Stimulated activated CD4-positive, alpha-beta T cell treated with anti-CD3 and anti-CD28 coated beads, Interleukin-1b, Interleukin-23, amount 100 ng/mL, for 4 hours (primary cell): Measurements from ENCODE around the gene PCCB.
"Not testable (repeated sequence)": the region's sequence is repeated elsewhere in the genome, so short reads cannot be mapped to it uniquely, and the experiment has no call there.

Experiments
- DNase-seq, 2 donors: peaks; one replicate each; pipeline ENCODE4 v3.0.0-alpha.2; 2020; ENCODE audit warnings: low read depth in 2 of 2

Gene PCCB

GRCh38 chr3:136250059-136250902, at the start of gene PCCB:
TSS of gene PCCB (plus strand) at chr3:136250340. CDS start at chr3:136250376, 36 bp downstream.
- DNase-seq, result peak; percentile 86 to 88

- DNase-seq, result no peak
These were observed 42.5 kb upstream of the PCCB start for GRCh38 chr3:136207489-136208115.

GRCh38 chr3:136209921-136210320, 40.2 kb upstream of the PCCB start:
- no peak for DNase-seq

GRCh38 chr3:136211547-136211946, 38.6 kb upstream of the PCCB start:
- no peak for DNase-seq

GRCh38 chr3:136222746-136223145, 27.4 kb upstream of the PCCB start:
- DNase-seq, result not testable (repeated sequence)

GRCh38 chr3:136232413-136232812, 17.7 kb upstream of the PCCB start:
- DNase-seq, result no peak

- no peak for DNase-seq
These were observed 14.6 kb upstream of the PCCB start for GRCh38 chr3:136235545-136235944.

- no peak for DNase-seq
These were observed 14.0 kb upstream of the PCCB start for GRCh38 chr3:136236109-136236508.

- DNase-seq, result no peak
These were observed 13.0 kb upstream of the PCCB start for GRCh38 chr3:136237103-136237502.

GRCh38 chr3:136237961-136238649, 12.0 kb upstream of the PCCB start:
- DNase-seq, result no peak

- DNase-seq, result no peak
These were observed 11.0 kb upstream of the PCCB start for GRCh38 chr3:136239094-136239493.

- no peak for DNase-seq
These were observed 4.4 kb upstream of the PCCB start for GRCh38 chr3:136245691-136246090.

GRCh38 chr3:136247436-136247835, 2.7 kb upstream of the PCCB start:
- DNase-seq, result no peak

GRCh38 chr3:136247855-136248590, 2.1 kb upstream of the PCCB start:
- DNase-seq, result no peak

GRCh38 chr3:136249091-136249490, 1.0 kb upstream of the PCCB start:
- DNase-seq, result no peak

- DNase-seq, result no peak
These were observed 547 bp upstream of the PCCB start for GRCh38 chr3:136249593-136249992.

GRCh38 chr3:136250903-136251460, 842 bp downstream of the PCCB start:
- peak; percentile 6 to 7 for DNase-seq

GRCh38 chr3:136251511-136251910, 1.4 kb downstream of the PCCB start:
- no peak for DNase-seq

- DNase-seq, result no peak
These were observed 5.7 kb downstream of the PCCB start for GRCh38 chr3:136255672-136256406.

GRCh38 chr3:136258199-136258598, 8.1 kb downstream of the PCCB start:
- no peak for DNase-seq

GRCh38 chr3:136261826-136262225, 11.7 kb downstream of the PCCB start:
- DNase-seq, result no peak
